Activated T-helper 17 cell treated with anti-CD3 and anti-CD28 coated beads, Interleukin-2, amount 50 U/mL, for 72 hours (primary cell): Measurements from ENCODE around the gene CACTIN. TPM values are rescaled to one million over a fixed set of nuclear protein-coding genes. Genes with fewer than 3 reads are reported as not detected.
"Not testable (repeated sequence)": the region's sequence is repeated elsewhere in the genome, so short reads cannot be mapped to it uniquely, and the experiment has no call there.

Experiments used
- ATAC-seq: fragments of 150-1000 bp; cut with Tn5 transposase; replicated peaks from 2 replicates; pipeline ENCODE4 v1.10.0; 2021; ENCODE audit warnings: mild to moderate bottlenecking, moderate library complexity
- H3K27ac Mint-ChIP-seq: one replicate; pipeline ENCODE4 v1.8.0; 2022; ENCODE audit warnings: mixed read lengths
- H3K27me3 Mint-ChIP-seq: one replicate; pipeline ENCODE4 v1.8.0; 2022; ENCODE audit warnings: mixed read lengths
- H3K36me3 Mint-ChIP-seq: one replicate; pipeline ENCODE4 v1.8.0; 2022; ENCODE audit warnings: low read depth, mild to moderate bottlenecking, mixed read lengths
- H3K4me1 Mint-ChIP-seq: one replicate; pipeline ENCODE4 v1.8.0; 2022; ENCODE audit warnings: mixed read lengths
- H3K4me3 Mint-ChIP-seq: one replicate; pipeline ENCODE4 v1.8.0; 2022; ENCODE audit warnings: mild to moderate bottlenecking, mixed read lengths
- H3K9me3 Mint-ChIP-seq: one replicate; pipeline ENCODE4 v1.8.0; 2022; ENCODE audit warnings: mixed read lengths
- total RNA-seq, 2 donors: library from RNA; stranded (reverse); gene quantifications; one replicate each; pipeline ENCODE4 v1.2.3, GENCODE V29; 2022

CACTIN gene
- total RNA-seq, 2 donors from 2014 or later: 22.9 to 31.8 TPM

- H3K4me1 Mint-ChIP-seq: no peaks in the 10 kb centered on the region
- H3K4me3 Mint-ChIP-seq: no peak overlapping the region
- ATAC-seq: no peak
- H3K36me3 Mint-ChIP-seq: no peaks in the 10 kb centered on the region
- H3K27me3 Mint-ChIP-seq: no peaks in the 10 kb centered on the region
- H3K27ac Mint-ChIP-seq: no peak overlapping the region
- H3K9me3 Mint-ChIP-seq: no peaks in the 10 kb centered on the region
Observed at GRCh38 chr19:3589439-3589838, 37.2 kb downstream of the CACTIN start.

GRCh38 chr19:3586707-3587346, 39.8 kb downstream of the CACTIN start:
- no peak overlapping the region for H3K27ac Mint-ChIP-seq
- no peak for ATAC-seq
- no peak overlapping the region for H3K4me3 Mint-ChIP-seq
- H3K9me3 Mint-ChIP-seq: no peaks in the 10 kb centered on the region
- no peaks in the 10 kb centered on the region for H3K4me1 Mint-ChIP-seq
- no peaks in the 10 kb centered on the region for H3K36me3 Mint-ChIP-seq
- H3K27me3 Mint-ChIP-seq: no peaks in the 10 kb centered on the region

- Mint-ChIP-seq H3K27me3 (no peaks in the 10 kb centered on the region), H3K27ac (no peak overlapping the region), H3K9me3 (no peaks in the 10 kb centered on the region), H3K36me3 (no peaks in the 10 kb centered on the region), H3K4me1 (no peaks in the 10 kb centered on the region), H3K4me3 (peak overlapping the region; percentile 11)
- ATAC-seq: no peak
Observed at GRCh38 chr19:3586127-3586626, 40.4 kb downstream of the CACTIN start.

- H3K4me1 Mint-ChIP-seq: no peaks in the 10 kb centered on the region
- no peaks in the 10 kb centered on the region for H3K27me3 Mint-ChIP-seq
- H3K4me3 Mint-ChIP-seq: peak within 1 kb of the TSS; percentile 11
- no peak for ATAC-seq
- no peak within 1 kb of the TSS for H3K27ac Mint-ChIP-seq
- H3K36me3 Mint-ChIP-seq: no peaks in the 10 kb centered on the region
- no peaks in the 10 kb centered on the region for H3K9me3 Mint-ChIP-seq
Observed at GRCh38 chr19:3585301-3586126, 41.1 kb downstream of the CACTIN start, which contains the start of gene GIPC3. Gene GIPC3, plus strand, starts transcription at chr19:3585478. Its CDS starts 120 bp downstream, at chr19:3585598.

GRCh38 chr19:3584036-3584802, 42.4 kb downstream of the CACTIN start:
- H3K4me3 Mint-ChIP-seq, H3K27me3 Mint-ChIP-seq, ATAC-seq, H3K36me3 Mint-ChIP-seq, H3K27ac Mint-ChIP-seq, H3K9me3 Mint-ChIP-seq, H3K4me1 Mint-ChIP-seq: not testable (repeated sequence)

GRCh38 chr19:3581792-3582191, 44.8 kb downstream of the CACTIN start:
- not testable (repeated sequence) for H3K4me1 Mint-ChIP-seq, H3K36me3 Mint-ChIP-seq, H3K4me3 Mint-ChIP-seq, H3K9me3 Mint-ChIP-seq, H3K27ac Mint-ChIP-seq, ATAC-seq, H3K27me3 Mint-ChIP-seq

- Mint-ChIP-seq H3K4me3 (no peak overlapping the region), H3K27me3 (no peaks in the 10 kb centered on the region), H3K36me3 (peaks cover 3% of the 10 kb centered on the region), H3K4me1 (peaks cover 2% of the 10 kb centered on the region), H3K9me3 (no peaks in the 10 kb centered on the region), H3K27ac (no peak overlapping the region)
- ATAC-seq: no peak
Observed at GRCh38 chr19:3580156-3580934, 46.2 kb downstream of the CACTIN start.

- Mint-ChIP-seq H3K4me1 (peaks cover 6% of the 10 kb centered on the region), H3K27me3 (no peaks in the 10 kb centered on the region), H3K4me3 (no peak overlapping the region), H3K9me3 (no peaks in the 10 kb centered on the region), H3K27ac (no peak overlapping the region), H3K36me3 (peaks cover 16% of the 10 kb centered on the region)
- ATAC-seq: no peak
Observed at GRCh38 chr19:3578390-3578789, 48.2 kb downstream of the CACTIN start.

GRCh38 chr19:3577723-3578344, 48.8 kb downstream of the CACTIN start:
- no peak overlapping the region for H3K4me3 Mint-ChIP-seq
- peaks cover 16% of the 10 kb centered on the region for H3K36me3 Mint-ChIP-seq
- no peak for ATAC-seq
- H3K27me3 Mint-ChIP-seq: no peaks in the 10 kb centered on the region
- peaks cover 6% of the 10 kb centered on the region for H3K4me1 Mint-ChIP-seq
- H3K27ac Mint-ChIP-seq: no peak overlapping the region
- no peaks in the 10 kb centered on the region for H3K9me3 Mint-ChIP-seq

GRCh38 chr19:3576696-3577443, 49.7 kb downstream of the CACTIN start:
- Mint-ChIP-seq H3K36me3 (peaks cover 16% of the 10 kb centered on the region), H3K27ac (no peak overlapping the region), H3K9me3 (no peaks in the 10 kb centered on the region), H3K4me3 (no peak overlapping the region), H3K27me3 (no peaks in the 10 kb centered on the region), H3K4me1 (peaks cover 6% of the 10 kb centered on the region)
- ATAC-seq: no peak

GRCh38 chr19:3575949-3576673, 50.5 kb downstream of the CACTIN start:
- no peak for ATAC-seq
- Mint-ChIP-seq H3K9me3 (no peaks in the 10 kb centered on the region), H3K4me3 (no peak overlapping the region)

GRCh38 chr19:3575260-3575741, 51.3 kb downstream of the CACTIN start:
- H3K4me3 Mint-ChIP-seq: no peak overlapping the region

More at GRCh38 chr19:3575949-3576673, 50.5 kb downstream of the CACTIN start:
- Mint-ChIP-seq H3K27ac (no peak overlapping the region), H3K4me1 (peaks cover 6% of the 10 kb centered on the region), H3K27me3 (no peaks in the 10 kb centered on the region), H3K36me3 (peaks cover 16% of the 10 kb centered on the region)

More at GRCh38 chr19:3575260-3575741, 51.3 kb downstream of the CACTIN start:
- no peak for ATAC-seq
- peaks cover 6% of the 10 kb centered on the region for H3K4me1 Mint-ChIP-seq
- no peaks in the 10 kb centered on the region for H3K27me3 Mint-ChIP-seq
- no peaks in the 10 kb centered on the region for H3K9me3 Mint-ChIP-seq
- H3K27ac Mint-ChIP-seq: no peak overlapping the region
- H3K36me3 Mint-ChIP-seq: peaks cover 16% of the 10 kb centered on the region
